GM03348 (cell line): ENCODE measurements around the gene LMBRD2.

Source experiments
- DNase-seq: peaks from one replicate; pipeline ENCODE4 v3.0.0; 2012; ENCODE audit warnings: low spot score

LMBRD2 gene

GRCh38 chr5:36105819-36106218 is 45.9 kb downstream of the LMBRD2 start:
- DNase-seq, result no peak

GRCh38 chr5:36099748-36100147 is 51.9 kb downstream of the LMBRD2 start:
- no peak for DNase-seq

GRCh38 chr5:36096486-36096885 is 55.2 kb downstream of the LMBRD2 start:
- no peak for DNase-seq

- no peak for DNase-seq
Observed at GRCh38 chr5:36089989-36090388, 61.7 kb downstream of the LMBRD2 start.

- DNase-seq, result peak; percentile 77
Observed at GRCh38 chr5:36079200-36079781, 72.4 kb downstream of the LMBRD2 start.

GRCh38 chr5:36078430-36078829 is 73.3 kb downstream of the LMBRD2 start:
- DNase-seq, result no peak

- no peak for DNase-seq
Observed at GRCh38 chr5:36073595-36074216, 78.0 kb downstream of the LMBRD2 start.

GRCh38 chr5:36070687-36071571 is 80.8 kb downstream of the LMBRD2 start:
- no peak for DNase-seq

GRCh38 chr5:36068751-36069281 is 82.9 kb downstream of the LMBRD2 start:
- no peak for DNase-seq

- no peak for DNase-seq
Observed at GRCh38 chr5:36066540-36067210, 85.0 kb downstream of the LMBRD2 start, which contains the start of gene UGT3A2. TSS of gene UGT3A2 (minus strand) at chr5:36066882. CDS start at chr5:36066789, 93 bp downstream.

GRCh38 chr5:36066001-36066539 is 85.6 kb downstream of the LMBRD2 start:
- DNase-seq, result no peak

- peak; percentile 55 for DNase-seq
Observed at GRCh38 chr5:36060420-36060887, 91.2 kb downstream of the LMBRD2 start.

- DNase-seq, result no peak
Observed at GRCh38 chr5:36059571-36060419, 91.9 kb downstream of the LMBRD2 start.

GRCh38 chr5:36058776-36059175 is 92.9 kb downstream of the LMBRD2 start:
- DNase-seq, result no peak

- no peak for DNase-seq
Observed at GRCh38 chr5:36057386-36057785, 94.3 kb downstream of the LMBRD2 start.

GRCh38 chr5:36056422-36056821 is 95.3 kb downstream of the LMBRD2 start:
- DNase-seq, result no peak

GRCh38 chr5:36055984-36056383 is 95.7 kb downstream of the LMBRD2 start:
- DNase-seq, result no peak

GRCh38 chr5:36054647-36055046 is 97.0 kb downstream of the LMBRD2 start:
- no peak for DNase-seq

GRCh38 chr5:36052538-36052937 is 99.1 kb downstream of the LMBRD2 start:
- DNase-seq, result no peak

GRCh38 chr5:36049949-36050348 is 101.7 kb downstream of the LMBRD2 start:
- no peak for DNase-seq
